Kidney epithelial cell (primary cell): ENCODE results near the gene RPL9. TPM values are rescaled to one million over a fixed set of nuclear protein-coding genes. Genes with fewer than 3 reads are reported as not detected.

Experiments used
- DNase-seq: peaks from one replicate; pipeline ENCODE4 v3.0.0-alpha.2; 2010; ENCODE audit warnings: low read depth
- H3K27me3 ChIP-seq: 2 replicates; pipeline ENCODE4 v1.6.0; 2011; ENCODE audit warnings: low read length; ENCODE audit not compliant: control insufficient read depth, insufficient read depth
- H3K36me3 ChIP-seq: 2 replicates; pipeline ENCODE4 v1.5.1; 2011; ENCODE audit warnings: low read length; ENCODE audit not compliant: control insufficient read depth, insufficient read depth
- H3K4me3 ChIP-seq: 2 replicates; pipeline ENCODE4 v1.5.1; 2011; ENCODE audit warnings: low read depth, mild to moderate bottlenecking, control low read depth, low read length
- CTCF ChIP-seq: IDR thresholded peaks from 2 replicates; pipeline ENCODE4 v1.5.1; 2011; ENCODE audit warnings: mild to moderate bottlenecking, moderate library complexity, low read length, control low read depth, inconsistent platforms; ENCODE audit not compliant: insufficient read depth, poor library complexity, severe bottlenecking
- total RNA-seq: library from RNA; depleted of rRNA; stranded (reverse); fragments of >200 nt; gene quantifications from 2 replicates; pipeline ENCODE4 v1.2.3, GENCODE V29; 2015

The RPL9 gene
- total RNA-seq, 1 donor from 2014 or later = 6,223 TPM

- no peaks in the 10 kb centered on the region for H3K36me3 ChIP-seq
- H3K27me3 ChIP-seq = no peaks in the 10 kb centered on the region
- no peak overlapping the region for H3K4me3 ChIP-seq
- no peak for DNase-seq
- TF ChIP-seq CTCF = no peak
These were observed 7.2 kb downstream of the RPL9 start for GRCh38 chr4:39451423-39452023.

GRCh38 chr4:39450618-39451017 lies 8.1 kb downstream of the RPL9 start:
- no peak for TF ChIP-seq CTCF
- no peak for DNase-seq
- Histone ChIP-seq H3K4me3 (no peak overlapping the region), H3K27me3 (no peaks in the 10 kb centered on the region), H3K36me3 (no peaks in the 10 kb centered on the region)

GRCh38 chr4:39446842-39447573 lies 11.7 kb downstream of the RPL9 start:
- no peaks in the 10 kb centered on the region for H3K36me3 ChIP-seq
- no peaks in the 10 kb centered on the region for H3K27me3 ChIP-seq
- peak; percentile 37 for TF ChIP-seq CTCF
- H3K4me3 ChIP-seq = peak overlapping the region; percentile 12
- DNase-seq = no peak

- H3K36me3 ChIP-seq = no peaks in the 10 kb centered on the region
- peak overlapping the region; percentile 12 for H3K4me3 ChIP-seq
- no peak for TF ChIP-seq CTCF
- no peaks in the 10 kb centered on the region for H3K27me3 ChIP-seq
- DNase-seq = no peak
These were observed 12.3 kb downstream of the RPL9 start for GRCh38 chr4:39446483-39446841.

- Histone ChIP-seq H3K36me3 (no peaks in the 10 kb centered on the region), H3K4me3 (no peak overlapping the region), H3K27me3 (no peaks in the 10 kb centered on the region)
- DNase-seq = no peak
- TF ChIP-seq CTCF = no peak
These were observed 15.7 kb downstream of the RPL9 start for GRCh38 chr4:39442998-39443397.

GRCh38 chr4:39441593-39441992 lies 17.1 kb downstream of the RPL9 start:
- no peak for TF ChIP-seq CTCF
- H3K27me3 ChIP-seq = no peaks in the 10 kb centered on the region
- no peak overlapping the region for H3K4me3 ChIP-seq
- no peak for DNase-seq
- H3K36me3 ChIP-seq = no peaks in the 10 kb centered on the region
